ELF-1 (cell line): ENCODE measurements around the gene OVOL3.
"Not testable (repeated sequence)": the region's sequence is repeated elsewhere in the genome, so short reads cannot be mapped to it uniquely, and the experiment has no call there.

Experiments used
- DNase-seq: peaks from one replicate; pipeline ENCODE4 v3.0.0-alpha.2; 2016; ENCODE audit warnings: low read depth, low spot score

OVOL3 gene

GRCh38 chr19:36110487-36111199, at the start of gene OVOL3:
TSS of gene OVOL3 (plus strand) at chr19:36111143. CDS start at chr19:36111203, 60 bp downstream.
- DNase-seq, result peak; percentile 71

- no peak for DNase-seq
Observed at GRCh38 chr19:36061367-36061766, 49.6 kb upstream of the OVOL3 start.

- no peak for DNase-seq
Observed at GRCh38 chr19:36064826-36065225, 46.1 kb upstream of the OVOL3 start.

GRCh38 chr19:36067681-36068080, 43.3 kb upstream of the OVOL3 start:
- no peak for DNase-seq

- not testable (repeated sequence) for DNase-seq
Observed at GRCh38 chr19:36068810-36069499, 42.0 kb upstream of the OVOL3 start.

- no peak for DNase-seq
Observed at GRCh38 chr19:36072081-36072480, 38.9 kb upstream of the OVOL3 start.

- no peak for DNase-seq
Observed at GRCh38 chr19:36073121-36073876, 37.6 kb upstream of the OVOL3 start.

GRCh38 chr19:36079389-36079945, 31.5 kb upstream of the OVOL3 start:
- no peak for DNase-seq

GRCh38 chr19:36081385-36081784, 29.6 kb upstream of the OVOL3 start:
- no peak for DNase-seq

- DNase-seq, result no peak
Observed at GRCh38 chr19:36081894-36082293, 29.0 kb upstream of the OVOL3 start.

- no peak for DNase-seq
Observed at GRCh38 chr19:36082916-36083315, 28.0 kb upstream of the OVOL3 start.

GRCh38 chr19:36084231-36085009, 26.5 kb upstream of the OVOL3 start:
- DNase-seq, result no peak

- no peak for DNase-seq
Observed at GRCh38 chr19:36086326-36086725, 24.6 kb upstream of the OVOL3 start.

GRCh38 chr19:36089847-36090246, 21.1 kb upstream of the OVOL3 start:
- DNase-seq, result no peak

- no peak for DNase-seq
Observed at GRCh38 chr19:36090910-36091695, 19.8 kb upstream of the OVOL3 start.

- DNase-seq, result no peak
Observed at GRCh38 chr19:36092566-36092965, 18.4 kb upstream of the OVOL3 start.

- DNase-seq, result no peak
Observed at GRCh38 chr19:36093146-36093662, 17.7 kb upstream of the OVOL3 start.

- no peak for DNase-seq
Observed at GRCh38 chr19:36093687-36094086, 17.3 kb upstream of the OVOL3 start.

GRCh38 chr19:36097036-36097435, 13.9 kb upstream of the OVOL3 start:
- no peak for DNase-seq

- no peak for DNase-seq
Observed at GRCh38 chr19:36099166-36099785, 11.7 kb upstream of the OVOL3 start.
